Brain microvascular endothelial cell (primary cell): ENCODE measurements around the gene TM9SF2.
"Not testable (repeated sequence)": the region's sequence is repeated elsewhere in the genome, so short reads cannot be mapped to it uniquely, and the experiment has no call there.

ENCODE experiments used
- DNase-seq: peaks from one replicate; pipeline ENCODE4 v3.0.0-alpha.2; 2020
- H3K27ac ChIP-seq: fragments of 250-450 bp; sonication (Bioruptor Pico); 2 replicates; pipeline ENCODE4 v1.5.1; 2020; ENCODE audit warnings: mild to moderate bottlenecking, moderate library complexity
- H3K27me3 ChIP-seq: fragments of 250-450 bp; sonication (Bioruptor Pico); replicated peaks from 2 replicates; pipeline ENCODE4 v1.5.1; 2020; ENCODE audit warnings: mild to moderate bottlenecking
- H3K36me3 ChIP-seq: fragments of 250-450 bp; sonication (Bioruptor Pico); replicated peaks from 2 replicates; pipeline ENCODE4 v1.5.1; 2020; ENCODE audit warnings: mild to moderate bottlenecking
- H3K4me3 ChIP-seq: 2 replicates; pipeline ENCODE4 v1.5.1; 2011; ENCODE audit warnings: low read depth, mild to moderate bottlenecking, control low read depth, low read length, moderate library complexity
- in situ Hi-C: cut with HindIII; loops from 2 replicates; pipeline ENCODE4 v1.10.0; 2017; ENCODE audit warnings: low sequenced_read_pairs, low pct_ligation_motif_present
- TF ChIP-seq, protein P1 (sequence below): IDR thresholded peaks from 2 replicates; pipeline ENCODE4 v1.5.1; 2011; ENCODE audit warnings: low read depth, mild to moderate bottlenecking, moderate library complexity, low read length, control low read depth, inconsistent platforms; ENCODE audit errors: missing control alignments

Gene TM9SF2

DNA sequence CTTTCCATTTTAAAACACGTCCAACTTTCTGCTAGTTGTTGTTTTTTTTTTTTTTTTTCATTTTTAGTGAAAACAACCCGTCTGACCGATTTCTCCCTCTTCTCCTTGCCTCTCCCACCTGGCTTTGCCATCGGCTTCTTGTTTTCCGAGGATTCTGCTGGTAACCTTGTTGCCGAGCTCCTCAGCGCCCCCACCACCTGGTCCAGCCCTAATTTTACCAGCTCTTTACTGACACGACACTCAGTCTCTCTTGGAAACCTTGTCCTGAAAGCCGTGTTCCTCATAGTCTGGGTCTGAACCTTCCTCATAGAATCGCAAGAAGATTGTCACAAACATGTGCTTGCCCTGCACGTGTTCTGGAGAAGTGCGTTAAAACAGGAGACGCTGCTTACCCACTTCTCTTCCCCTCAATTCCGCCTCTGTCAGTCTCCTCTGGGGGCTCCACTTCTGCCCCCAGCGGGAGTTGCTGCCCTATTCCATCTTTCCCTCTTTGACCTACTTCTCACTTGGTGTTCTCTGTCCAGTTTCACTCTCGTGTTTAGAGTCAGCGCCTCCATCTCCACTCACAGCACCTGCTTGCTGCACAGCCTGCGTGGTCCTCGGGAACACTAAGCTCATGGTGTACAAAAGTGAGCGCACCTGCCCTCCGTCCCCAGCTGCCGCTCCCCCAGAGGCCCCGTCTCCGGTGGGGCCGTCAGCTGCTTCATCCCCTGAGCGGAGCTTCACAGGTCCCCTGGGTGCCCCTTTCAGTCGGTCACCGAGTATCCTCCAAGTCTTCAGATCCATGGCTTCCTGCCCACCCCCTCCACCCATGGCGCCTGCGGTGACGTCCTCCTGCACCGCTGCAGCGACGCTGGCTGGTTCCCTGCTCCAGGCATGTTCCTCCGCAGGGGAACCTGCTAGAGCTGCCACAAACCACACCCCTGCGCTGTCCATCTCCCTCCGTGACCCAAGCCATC lies 65.1 kb downstream of the TM9SF2 start:
- in situ Hi-C loops: no loop called here
- TF ChIP-seq, protein P1, sequence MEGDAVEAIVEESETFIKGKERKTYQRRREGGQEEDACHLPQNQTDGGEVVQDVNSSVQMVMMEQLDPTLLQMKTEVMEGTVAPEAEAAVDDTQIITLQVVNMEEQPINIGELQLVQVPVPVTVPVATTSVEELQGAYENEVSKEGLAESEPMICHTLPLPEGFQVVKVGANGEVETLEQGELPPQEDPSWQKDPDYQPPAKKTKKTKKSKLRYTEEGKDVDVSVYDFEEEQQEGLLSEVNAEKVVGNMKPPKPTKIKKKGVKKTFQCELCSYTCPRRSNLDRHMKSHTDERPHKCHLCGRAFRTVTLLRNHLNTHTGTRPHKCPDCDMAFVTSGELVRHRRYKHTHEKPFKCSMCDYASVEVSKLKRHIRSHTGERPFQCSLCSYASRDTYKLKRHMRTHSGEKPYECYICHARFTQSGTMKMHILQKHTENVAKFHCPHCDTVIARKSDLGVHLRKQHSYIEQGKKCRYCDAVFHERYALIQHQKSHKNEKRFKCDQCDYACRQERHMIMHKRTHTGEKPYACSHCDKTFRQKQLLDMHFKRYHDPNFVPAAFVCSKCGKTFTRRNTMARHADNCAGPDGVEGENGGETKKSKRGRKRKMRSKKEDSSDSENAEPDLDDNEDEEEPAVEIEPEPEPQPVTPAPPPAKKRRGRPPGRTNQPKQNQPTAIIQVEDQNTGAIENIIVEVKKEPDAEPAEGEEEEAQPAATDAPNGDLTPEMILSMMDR: no peak
- no peak for DNase-seq
- Histone ChIP-seq H3K4me3 (no peak overlapping the region), H3K36me3 (peaks cover 2% of the 10 kb centered on the region), H3K27me3 (no peaks in the 10 kb centered on the region), H3K27ac (no peak overlapping the region)

DNA sequence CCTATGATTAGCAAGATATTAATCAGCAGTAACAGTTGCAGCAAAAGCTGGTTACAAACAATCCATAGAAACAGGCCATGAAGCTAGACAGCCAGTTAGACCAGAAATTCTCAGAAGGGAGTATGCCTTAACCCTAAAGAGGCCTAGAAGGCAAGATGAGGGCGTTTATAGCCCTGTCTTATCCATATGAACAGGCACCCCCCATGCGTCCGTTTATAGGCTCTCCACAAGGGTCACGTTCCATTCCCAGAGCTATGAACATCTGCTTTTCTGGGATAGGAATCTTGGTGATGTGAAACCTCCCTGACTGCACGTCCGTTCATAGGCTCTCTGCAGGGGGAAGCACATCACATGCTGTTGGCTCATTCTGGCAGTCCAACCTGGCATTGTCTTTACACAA lies 67.6 kb downstream of the TM9SF2 start:
- H3K36me3 ChIP-seq, in situ Hi-C loops, DNase-seq, H3K27ac ChIP-seq, H3K27me3 ChIP-seq, H3K4me3 ChIP-seq: not testable (repeated sequence)

GRCh38 chr13:99572131-99572530 lies 70.9 kb downstream of the TM9SF2 start:
- TF ChIP-seq, protein P1: no peak
- in situ Hi-C loops: no loop called here
- Histone ChIP-seq H3K4me3 (no peak overlapping the region), H3K36me3 (no peaks in the 10 kb centered on the region), H3K27ac (no peak overlapping the region), H3K27me3 (no peaks in the 10 kb centered on the region)
- DNase-seq: no peak

DNA sequence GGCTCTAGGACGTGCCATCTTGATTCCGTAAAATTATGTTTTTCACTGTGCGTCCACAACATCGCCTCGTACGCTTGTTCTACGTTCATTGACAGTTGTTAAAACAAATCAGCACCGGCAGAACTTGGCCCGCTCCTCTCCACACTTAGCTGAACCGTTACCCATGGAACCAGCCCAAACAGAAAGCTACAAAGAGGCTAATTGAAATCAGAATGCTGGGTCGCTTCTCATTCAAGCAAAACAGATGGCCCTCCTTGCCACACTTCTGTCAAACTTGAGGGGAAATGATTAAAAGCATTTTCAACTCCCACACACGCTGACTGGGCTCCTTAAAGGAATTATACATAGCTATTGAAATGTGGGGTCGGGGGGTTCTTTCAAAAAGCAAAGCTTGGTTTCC lies 71.6 kb downstream of the TM9SF2 start:
- Histone ChIP-seq H3K27ac (no peak overlapping the region), H3K36me3 (no peaks in the 10 kb centered on the region), H3K27me3 (no peaks in the 10 kb centered on the region), H3K4me3 (no peak overlapping the region)
- in situ Hi-C loops: no loop called here
- no peak for DNase-seq
- TF ChIP-seq, protein P1: no peak

DNA sequence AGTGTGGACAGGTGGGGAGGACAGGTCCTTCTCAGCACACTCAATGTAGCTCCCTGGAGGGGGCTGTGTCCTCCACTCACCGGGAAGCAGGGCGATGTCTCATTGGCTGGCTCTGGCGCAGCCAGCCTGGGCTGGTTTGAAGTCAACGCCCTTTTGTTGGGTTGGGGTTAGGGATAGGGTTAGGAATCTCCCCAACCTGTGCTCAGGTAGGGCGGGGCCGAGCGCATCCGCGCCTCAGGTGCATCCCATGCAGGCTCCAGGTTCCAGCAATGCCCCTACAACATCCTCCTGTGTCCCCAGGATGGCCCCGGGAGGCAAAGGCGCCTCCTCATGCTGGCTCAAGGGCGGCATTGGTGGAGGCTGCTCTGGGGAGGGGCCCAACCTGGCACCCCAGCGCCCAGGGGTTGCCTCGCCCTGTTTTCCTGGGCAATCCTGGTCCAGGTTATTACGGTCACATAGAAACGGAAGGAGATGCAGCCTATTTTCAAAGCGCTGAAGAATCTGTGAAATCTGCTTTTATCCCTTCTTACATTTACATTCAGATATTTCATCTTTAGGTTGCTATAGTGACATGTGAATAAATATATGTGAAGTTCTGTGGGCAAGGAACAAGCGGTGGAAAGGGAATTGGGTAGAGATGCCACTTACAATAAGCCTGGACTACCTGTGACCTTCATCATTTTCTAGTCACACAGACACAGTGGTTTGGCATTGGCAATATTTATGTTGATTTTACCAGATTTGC lies 74.3 kb downstream of the TM9SF2 start:
- in situ Hi-C loops: no loop called here

More for the DNA sequence above, 74.3 kb downstream of the TM9SF2 start:
- Histone ChIP-seq H3K27me3 (no peaks in the 10 kb centered on the region), H3K4me3 (no peak overlapping the region), H3K27ac (no peak overlapping the region), H3K36me3 (no peaks in the 10 kb centered on the region)
- TF ChIP-seq, protein P1: no peak
- no peak for DNase-seq
